Measurements from ENCODE around the gene THRB. TPM values are rescaled to one million over a fixed set of nuclear protein-coding genes. Genes with fewer than 3 reads are reported as not detected.

The THRB gene
- 42.4 TPM for total RNA-seq

DNA sequence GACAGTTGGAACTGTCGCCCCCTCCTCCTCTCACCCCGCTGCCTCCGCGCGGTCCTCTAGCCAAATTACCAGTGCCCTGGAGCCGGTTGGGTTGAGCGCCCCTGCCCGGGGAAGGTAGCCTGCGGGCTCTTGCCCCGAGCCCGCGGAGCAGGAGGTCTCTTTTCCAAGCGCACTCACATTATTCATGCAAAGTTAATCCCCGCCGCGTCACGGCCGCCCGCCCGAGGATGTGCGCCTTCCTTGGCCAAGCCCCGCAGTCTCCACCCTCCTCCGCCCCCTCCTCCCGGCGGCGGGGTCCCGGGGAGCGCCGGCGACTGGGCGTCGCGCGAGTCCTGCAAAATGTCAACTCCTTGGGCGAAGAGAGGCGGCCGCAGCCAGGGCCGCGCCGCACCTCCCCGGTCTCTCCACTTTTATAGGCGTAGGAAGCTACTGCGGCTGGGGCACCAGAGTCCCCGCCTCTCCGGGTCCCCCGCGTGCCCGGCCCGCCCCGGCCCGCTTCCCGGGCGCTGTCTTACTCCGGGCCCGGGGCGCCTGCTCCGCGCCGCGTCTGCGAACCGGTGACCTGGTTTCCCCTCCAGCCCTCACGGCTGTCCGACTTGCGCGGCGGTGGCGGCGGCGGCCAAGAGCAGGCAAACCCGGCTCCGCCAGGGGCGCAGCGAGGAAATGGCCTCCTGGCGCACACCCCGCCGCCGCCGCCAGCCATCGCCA is at the start of gene THRB:
Gene THRB, minus strand, starts transcription at position 233 of the 708 bp plus-strand sequence.
- FAIRE-seq (no peak), DNase-seq (ENCODE audit: low spot score in 2 of 2) (peak; percentile 70 to 77)

DNA sequence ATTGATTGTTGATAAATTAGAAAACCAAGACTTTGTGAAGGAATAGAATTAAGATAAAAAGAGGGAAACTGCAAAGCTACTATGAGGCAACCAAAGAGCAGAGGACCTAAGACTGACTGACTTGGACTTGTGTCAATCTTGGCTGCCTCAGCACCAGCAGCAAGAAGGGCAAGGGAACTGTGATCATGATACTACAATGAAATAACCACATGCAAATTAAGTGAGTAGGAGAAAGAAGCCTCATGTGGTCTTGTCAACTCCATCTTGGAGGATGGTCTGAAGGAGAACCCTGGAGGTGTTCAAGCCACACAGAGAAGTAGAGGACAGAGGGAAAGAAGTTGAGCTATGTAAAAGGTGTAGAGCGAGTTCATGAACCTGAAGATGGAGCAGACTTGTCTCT is 47.3 kb upstream of the THRB start:
- FAIRE-seq = no peak
- no peak for DNase-seq (ENCODE audit: low spot score in 2 of 2)

DNA sequence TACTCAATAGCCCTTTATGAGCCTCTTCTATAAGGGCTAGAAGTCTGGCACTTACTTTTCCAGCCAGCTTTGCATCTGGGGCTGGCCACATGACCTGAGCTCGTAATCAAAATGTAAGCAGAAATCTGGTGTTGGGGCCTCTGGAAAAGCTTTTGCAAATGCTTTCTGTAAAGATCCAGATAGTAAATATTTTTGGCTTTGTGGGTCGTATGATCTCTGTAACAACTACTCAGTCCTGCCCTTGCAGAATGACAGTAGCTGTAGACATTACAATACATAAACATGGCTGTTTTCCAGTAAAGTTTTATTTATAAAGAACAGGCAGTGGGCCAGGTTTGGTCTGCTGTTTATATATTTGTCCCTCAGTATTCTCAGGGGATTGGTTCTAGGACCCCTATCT is 46.2 kb upstream of the THRB start:
- DNase-seq (ENCODE audit: low spot score in 2 of 2) (no peak), FAIRE-seq (no peak)

DNA sequence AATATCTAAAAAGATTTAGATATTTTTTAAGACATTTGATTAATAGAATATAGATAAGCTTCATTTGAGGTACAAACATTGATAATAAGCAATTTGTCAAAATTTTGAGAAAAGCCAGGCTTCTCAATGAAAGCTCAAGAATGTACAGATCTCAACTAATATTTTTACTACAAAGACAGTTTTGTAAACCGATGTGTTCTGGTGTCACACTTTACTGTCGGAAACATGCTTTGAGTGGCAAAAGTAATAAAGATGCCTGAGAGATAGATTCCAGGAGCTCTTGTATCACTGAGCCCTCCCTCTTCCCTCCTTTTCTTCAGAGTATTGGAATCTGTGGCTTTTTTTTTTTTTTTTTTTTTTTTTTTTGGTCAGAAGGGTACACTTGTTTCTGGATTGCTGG is 45.0 kb upstream of the THRB start:
- FAIRE-seq = no peak
- DNase-seq (ENCODE audit: low spot score in 2 of 2) = no peak

DNA sequence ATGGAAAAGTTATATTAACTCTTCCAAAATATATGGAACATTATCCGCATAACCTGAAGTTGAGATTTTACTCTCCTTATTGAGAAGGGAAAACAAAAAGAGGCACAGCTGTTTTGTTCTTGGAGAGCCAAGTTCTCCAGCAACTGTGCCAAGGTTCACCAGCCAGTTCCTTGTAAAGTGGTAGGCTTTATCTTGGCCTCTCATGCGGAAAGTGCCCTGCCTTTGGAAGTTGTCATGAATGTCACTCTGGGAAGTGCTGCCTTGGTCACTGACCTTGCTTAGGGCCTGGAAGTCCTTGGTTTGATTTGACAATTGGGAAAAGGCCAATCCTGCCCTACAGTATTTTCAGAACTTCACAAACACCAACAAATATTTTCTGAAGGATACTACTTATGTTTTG is 44.2 kb upstream of the THRB start:
- FAIRE-seq (no peak), DNase-seq (ENCODE audit: low spot score in 2 of 2) (no peak)

DNA sequence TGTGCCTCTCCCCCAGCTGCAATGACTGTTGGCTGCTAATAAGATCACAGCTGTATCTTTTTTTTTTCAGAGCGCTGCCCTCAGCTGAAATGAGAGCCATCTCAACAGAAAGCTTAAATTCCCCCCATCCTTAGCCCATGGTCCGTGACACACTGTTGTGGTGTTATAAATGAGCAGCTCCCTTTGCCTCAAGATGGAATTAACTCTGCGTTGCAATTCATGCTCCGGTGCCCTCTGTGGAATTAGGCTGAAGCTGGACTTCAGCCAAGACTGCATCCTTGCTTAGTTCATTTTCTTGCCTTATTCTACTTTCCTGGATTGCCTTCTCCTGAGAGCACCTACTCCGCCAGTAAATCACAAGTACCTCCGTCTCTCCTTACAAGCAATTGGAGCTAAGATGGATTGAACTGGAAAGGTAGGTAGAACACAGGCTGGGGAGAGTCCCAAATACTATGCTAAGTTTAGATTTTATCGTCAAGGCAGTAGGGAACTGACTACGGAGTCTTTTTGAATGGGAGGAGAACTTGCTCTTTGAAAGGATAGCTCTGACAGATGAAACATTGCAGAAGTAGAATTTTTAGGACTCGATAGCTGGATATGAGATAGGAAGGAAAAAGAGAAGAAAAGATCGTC is 39.0 kb upstream of the THRB start:
- no peak for DNase-seq (ENCODE audit: low spot score in 2 of 2)
- FAIRE-seq = no peak

DNA sequence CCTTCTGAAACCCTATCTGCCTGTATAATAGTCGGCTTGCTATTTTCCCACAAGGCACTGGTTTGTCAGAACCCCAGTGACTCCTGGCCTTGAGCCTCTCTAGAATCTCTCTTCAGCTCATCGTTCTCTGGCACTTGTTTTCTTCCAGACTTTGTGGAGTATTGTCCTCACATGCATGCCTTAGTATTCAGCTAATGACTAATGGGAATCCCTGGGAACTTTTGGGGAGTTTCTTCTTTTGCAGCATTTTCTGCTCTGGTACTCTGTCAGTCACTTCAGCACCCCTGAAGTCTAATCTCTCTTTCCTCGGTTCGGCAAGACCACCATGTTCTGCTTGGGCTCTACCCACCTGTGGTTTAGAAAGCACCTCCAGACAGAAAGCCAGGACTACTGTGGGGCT is 35.8 kb upstream of the THRB start:
- no peak for FAIRE-seq
- DNase-seq (ENCODE audit: low spot score in 2 of 2) = no peak

DNA sequence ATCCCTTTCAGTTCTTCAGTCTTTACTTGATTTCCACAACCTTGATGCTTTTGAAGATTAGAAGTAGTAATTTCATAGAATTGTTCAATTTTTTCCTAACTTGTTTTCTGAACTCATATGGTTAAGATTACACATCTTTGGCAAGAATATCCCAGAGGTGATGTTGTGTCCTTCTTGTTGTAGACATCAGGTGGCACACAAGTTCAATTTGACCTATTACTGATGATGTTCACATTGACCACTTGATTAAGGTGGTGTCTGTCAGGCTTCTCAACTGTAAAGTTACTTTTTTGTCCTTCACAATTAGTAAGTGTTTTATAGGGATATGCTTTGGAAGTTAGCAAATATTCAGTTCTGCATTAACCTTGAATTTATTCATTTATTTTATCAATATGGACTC is 34.6 kb upstream of the THRB start:
- DNase-seq (ENCODE audit: low spot score in 2 of 2) = no peak
- no peak for FAIRE-seq

DNA sequence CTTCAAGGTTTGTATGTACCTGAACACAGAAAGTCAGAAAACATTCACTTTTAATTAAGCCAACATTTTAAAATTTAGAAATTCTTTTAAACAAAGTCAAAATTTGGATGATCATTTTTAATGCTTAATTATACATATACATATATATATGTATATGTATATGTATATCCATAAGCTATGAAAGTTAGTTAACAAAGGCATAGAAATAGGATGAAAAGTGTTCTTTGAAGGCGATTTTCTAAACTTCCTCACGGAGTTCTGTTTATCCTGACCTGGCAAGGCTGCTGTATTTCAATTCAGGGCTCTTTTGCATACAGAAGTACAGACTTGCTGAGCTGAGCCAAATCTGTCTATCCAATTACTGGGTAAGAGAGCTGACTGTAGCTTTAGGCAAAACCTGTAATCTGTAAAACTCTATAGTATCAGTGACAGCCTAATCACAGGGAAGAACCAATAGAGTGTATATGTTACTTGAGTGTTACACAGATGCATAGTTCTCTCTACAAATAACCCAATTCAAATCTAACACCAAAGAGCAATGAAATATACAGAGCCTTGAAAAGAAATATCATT is 32.1 kb upstream of the THRB start:
- FAIRE-seq = no peak

DNA sequence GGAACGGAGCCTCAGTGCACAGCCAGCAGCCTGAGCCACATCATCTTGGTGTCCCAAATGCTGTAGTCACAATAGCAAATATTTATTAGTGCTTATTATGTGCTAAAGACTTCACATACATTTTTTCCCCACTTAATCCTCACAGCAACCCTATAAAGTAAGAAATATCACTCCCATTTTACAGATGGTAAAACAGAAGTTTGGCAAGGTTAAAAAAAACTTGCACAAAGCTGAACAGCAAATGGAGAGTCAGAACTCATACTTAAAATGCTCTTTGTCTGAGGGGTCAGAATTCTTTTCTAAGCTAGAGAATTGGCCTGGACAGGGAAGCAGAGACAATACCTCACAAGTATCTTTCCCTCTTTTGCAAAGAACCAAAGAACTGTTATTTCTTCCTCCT is 30.9 kb upstream of the THRB start:
- FAIRE-seq = no peak
- no peak for DNase-seq (ENCODE audit: low spot score in 2 of 2)

More for the DNA sequence above, 32.1 kb upstream of the THRB start:
- DNase-seq (ENCODE audit: low spot score in 2 of 2) = no peak

DNA sequence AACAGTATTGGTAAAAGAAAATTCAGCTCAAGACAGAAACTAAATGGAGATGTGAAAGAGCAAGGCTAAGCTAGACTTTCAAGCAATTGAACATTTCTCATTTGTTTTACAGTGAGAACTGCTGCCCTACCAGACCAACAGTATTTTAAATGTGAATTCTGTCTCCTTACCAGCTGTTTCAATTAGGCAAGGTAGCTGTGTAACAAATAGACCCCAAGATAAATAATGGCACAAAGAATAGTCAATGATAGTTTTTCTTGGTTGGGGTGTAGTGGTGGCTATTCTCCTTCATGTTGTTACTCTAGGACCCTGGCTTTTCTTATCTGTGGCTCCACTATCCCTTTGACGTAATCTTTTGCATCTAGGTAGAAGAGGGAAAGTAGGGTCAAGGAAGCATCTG is 30.4 kb upstream of the THRB start:
- no peak for FAIRE-seq
- no peak for DNase-seq (ENCODE audit: low spot score in 2 of 2)

DNA sequence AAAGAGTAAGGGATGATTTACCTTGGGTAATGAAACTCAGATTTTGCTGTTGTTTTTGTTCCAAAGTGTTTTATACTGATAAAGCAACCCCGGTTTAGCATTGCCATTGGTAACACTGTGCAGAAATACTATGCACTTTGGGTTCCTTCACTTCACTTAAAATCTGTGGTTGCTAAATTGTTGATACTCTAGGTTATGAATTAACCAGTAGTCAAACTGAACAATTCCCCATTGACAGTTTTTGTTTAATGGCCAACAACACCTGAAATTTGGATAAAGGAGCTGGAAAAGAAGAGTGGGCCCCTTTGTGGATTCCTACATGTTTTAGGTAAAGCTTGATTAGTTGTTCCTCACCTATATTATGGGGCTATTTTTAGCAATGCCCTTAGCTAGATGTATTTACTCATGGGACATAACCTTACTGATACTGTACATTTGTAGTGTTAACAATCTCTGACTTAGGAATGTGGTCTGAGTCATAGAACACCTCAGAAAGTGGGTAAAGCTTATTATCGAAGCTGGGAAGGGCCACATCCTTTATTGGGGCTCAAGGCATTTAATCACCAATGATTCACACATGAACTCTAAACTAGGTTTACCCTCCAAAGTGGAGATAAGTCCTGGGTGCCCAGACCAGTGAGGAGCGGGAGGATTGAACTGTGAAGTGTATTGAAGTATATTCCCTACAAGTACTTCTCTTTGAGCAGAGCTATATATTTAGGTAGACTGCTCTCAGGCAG is 29.5 kb upstream of the THRB start:
- FAIRE-seq (no peak), DNase-seq (ENCODE audit: low spot score in 2 of 2) (no peak)

DNA sequence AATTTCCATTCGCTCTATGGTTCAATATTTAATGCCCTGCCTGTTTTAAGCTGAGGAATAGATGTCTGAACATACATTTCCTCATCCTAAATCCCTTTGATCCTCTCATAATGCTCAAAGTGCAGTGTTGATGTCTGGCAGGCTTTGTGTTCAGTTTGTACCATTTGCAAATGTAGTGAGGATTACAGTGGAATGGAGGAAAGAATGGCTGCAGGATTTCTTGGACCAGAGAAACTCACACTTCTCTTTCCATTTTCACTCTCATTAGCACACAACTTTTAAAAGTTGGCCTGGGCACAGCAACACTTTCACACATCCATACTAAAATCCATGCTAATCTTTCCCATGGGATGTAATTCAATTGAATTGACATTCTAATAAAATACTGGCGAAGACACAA is 28.6 kb upstream of the THRB start:
- DNase-seq (ENCODE audit: low spot score in 2 of 2) = no peak
- no peak for FAIRE-seq

DNA sequence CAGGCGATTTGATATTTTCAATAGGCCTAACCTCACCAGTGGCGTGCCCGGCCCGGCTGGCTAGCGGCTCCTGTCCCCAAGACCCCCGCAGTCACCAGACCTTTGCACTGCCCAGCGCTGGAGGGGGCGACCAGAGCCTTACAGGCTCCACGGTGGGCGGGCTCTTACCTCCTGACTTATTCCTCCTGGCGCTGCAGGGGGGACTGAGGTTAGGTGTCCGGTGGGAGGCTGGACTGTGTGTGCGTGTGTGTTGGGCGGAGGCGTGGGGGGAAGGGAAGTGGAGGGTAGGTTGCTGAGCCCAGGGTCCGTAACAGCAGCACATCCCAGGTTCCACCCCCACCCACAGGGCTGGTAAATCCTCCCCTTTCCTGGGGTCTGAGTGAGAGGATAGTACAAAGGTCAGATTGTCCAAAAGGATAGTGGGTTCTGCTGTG is 27.5 kb upstream of the THRB start:
- DNase-seq (ENCODE audit: low spot score in 2 of 2) = no peak
- no peak for FAIRE-seq

DNA sequence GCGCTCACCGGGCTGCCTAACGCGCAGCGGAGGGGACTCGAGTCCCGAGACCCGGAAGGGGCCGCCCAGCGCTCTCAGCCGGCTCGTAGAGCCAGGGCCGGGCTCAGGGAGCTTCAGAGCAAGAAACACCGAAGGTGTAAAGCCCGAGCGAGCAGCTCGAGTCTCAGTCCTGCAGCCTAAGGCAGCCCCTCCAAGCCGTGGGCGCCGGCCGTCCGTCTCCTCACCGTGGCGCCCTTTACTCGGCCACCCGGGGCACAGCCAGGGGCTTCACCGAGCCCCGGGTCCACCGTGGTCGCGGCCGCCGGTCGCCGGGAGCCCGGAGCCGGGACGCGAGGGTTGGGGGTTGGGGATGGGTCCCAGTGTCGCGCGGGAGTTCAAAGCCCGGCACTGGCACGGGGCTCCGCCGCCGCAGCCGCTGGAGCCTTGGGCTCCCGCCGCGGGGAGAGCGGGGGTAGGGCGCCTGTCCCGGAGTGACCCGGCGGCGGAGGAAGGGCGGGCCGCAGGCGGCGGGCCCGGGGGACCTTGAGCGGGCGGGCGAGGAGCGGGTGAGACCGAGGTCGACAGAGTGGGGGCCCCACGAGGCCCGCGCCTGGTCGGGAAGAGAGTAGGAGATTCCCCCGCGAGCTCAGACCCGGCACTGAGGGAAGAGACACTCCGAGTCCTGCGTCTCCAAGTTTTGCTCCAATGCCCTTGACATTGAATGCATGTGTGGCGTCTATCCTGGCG is 26.9 kb upstream of the THRB start:
- peak; percentile 52 to 57 for DNase-seq (ENCODE audit: low spot score in 2 of 2)
- FAIRE-seq = no peak

DNA sequence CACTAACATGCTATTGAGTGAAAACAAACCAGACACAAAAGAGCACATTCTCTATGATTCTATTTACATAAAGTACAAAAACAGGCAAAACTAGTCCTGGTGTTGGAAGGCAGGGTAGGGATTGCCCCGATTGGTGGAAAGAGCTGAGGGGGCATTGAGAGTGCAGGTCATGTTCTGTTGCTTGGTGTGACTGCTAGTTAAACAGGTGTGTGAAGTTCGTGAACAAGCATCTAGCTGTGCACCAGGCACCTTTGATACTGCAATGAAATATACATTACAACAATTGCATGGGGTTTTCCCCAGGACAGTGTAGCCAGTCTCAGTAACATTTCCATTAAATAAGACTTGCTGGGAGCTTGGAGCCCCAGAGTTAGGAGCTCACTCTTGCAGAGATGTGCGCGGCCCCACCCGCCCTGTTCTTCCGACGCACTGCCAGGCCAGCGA is 26.3 kb upstream of the THRB start:
- DNase-seq (ENCODE audit: low spot score in 2 of 2) (no peak), FAIRE-seq (no peak)

DNA sequence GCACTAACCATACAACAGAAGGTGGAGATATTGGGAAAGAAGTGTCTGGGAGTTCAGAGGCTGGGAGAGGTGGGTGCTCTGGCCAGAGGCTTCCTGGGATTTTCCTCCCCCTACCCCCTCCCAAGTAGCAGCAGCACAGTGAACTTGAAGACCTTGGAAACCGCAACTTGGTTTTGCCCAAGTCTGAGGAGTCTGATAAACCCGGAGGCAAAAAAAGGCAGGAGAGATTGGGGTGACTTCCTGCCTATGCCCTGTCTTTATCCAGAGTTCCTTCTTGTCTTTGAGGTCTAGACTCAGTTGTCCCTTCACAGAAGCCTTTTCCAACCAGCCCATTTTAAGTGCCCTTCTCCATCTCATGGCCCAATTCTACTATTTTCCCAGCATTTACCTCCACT is 25.4 kb upstream of the THRB start:
- no peak for DNase-seq (ENCODE audit: low spot score in 2 of 2)
- no peak for FAIRE-seq

DNA sequence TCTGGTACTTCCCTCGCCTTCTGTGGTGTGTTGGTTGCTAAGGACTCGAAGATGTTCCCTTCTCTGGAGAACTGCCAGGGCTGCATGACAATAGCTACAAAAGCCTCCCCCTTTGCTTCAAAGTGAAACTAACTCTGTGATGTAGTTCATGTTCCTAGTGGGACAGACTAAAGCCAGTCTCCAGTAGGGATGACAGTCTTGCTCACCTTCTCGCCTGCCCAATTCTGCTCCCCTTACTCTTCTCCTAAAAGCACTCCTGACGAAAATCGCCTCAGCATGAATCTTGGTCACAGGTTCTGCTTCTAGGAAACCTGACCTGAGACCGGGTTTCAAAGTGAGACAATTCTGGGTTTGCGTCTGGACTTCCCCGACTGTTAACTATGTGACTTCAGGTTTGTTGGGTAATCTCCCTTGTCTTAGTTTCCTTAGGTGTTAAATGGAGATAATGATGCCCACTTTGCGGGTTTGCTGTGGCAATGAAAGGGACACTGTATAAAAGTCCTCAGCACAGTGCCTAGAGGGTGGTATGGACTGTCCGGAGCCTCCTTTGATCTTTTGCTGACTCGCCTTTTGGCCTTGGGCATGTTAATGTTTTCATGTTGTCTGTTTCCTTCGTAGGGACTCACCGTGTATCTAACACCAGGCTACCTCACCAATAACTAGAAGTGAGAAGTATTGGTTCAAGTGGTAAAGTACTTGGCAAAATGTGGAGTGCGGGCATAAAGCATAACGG is 24.9 kb upstream of the THRB start:
- FAIRE-seq (no peak), DNase-seq (ENCODE audit: low spot score in 2 of 2) (peak in 1 of 2 donors; percentile 22)

DNA sequence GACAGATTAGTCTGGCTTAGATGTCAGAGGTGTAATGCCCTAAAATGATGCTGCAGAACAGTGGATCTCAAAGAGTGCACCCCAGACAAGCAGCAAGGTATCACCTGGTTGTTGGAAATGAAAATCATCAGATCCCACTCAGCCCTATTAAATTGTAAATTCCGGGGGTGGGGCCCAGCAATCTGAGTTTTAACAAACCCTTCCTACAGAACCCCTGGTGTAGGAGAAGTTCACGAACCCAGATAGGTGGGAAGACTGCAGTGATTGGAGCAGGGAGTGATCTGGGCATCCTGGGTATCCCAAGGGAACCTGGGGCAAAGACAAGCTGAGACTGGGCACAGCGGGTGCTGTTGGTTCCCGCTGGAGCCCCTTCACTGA is 24.3 kb upstream of the THRB start:
- FAIRE-seq (no peak), DNase-seq (ENCODE audit: low spot score in 2 of 2) (no peak)

DNA sequence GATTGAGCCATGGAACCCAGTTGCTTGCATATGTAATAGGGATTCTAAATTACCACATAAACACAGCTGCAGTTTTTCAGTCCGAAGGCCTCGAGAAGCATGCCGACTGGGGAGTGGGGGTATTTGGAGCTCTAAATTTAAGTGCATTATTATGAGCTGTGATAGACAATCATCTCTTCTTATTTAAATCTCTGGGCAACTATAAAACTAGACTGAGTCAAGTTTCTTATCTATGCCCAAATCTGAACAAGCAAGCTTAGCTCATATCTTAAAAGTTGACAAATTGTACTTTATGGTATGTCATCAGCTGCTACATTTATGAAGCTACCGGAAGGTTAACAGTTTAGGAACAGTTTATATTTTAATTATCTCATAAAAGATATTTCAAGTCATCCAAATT is 19.5 kb upstream of the THRB start:
- FAIRE-seq (no peak), DNase-seq (ENCODE audit: low spot score in 2 of 2) (no peak)
